OCI-LY3 (cell line): ENCODE measurements around the gene OR10AD1.

Experiments
- H2AFZ ChIP-seq: fragments of 200-600, 300-600 bp; shearing (Covaris generic); 2 replicates; pipeline ENCODE4 v1.6.0; 2014; ENCODE audit warnings: antibody characterized with exemption, low read depth, low read length
- H3K27ac ChIP-seq: fragments of 200-600, 300-600 bp; sonication (generic); 2 replicates; pipeline ENCODE4 v1.5.1; 2014; ENCODE audit warnings: mild to moderate bottlenecking, low read length, moderate library complexity, mixed read lengths
- H3K27me3 ChIP-seq: fragments of 200-600, 300-600 bp; sonication (generic); 2 replicates; pipeline ENCODE4 v1.6.1; 2014; ENCODE audit warnings: low read depth, low read length, mixed read lengths
- H3K36me3 ChIP-seq: fragments of 200-600, 300-600 bp; sonication (generic); replicated peaks from 2 replicates; pipeline ENCODE3; 2014; ENCODE audit warnings: low read depth, low read length, mixed read lengths
- H3K4me1 ChIP-seq: fragments of 300-600, 200-600 bp; sonication (generic); 2 replicates; pipeline ENCODE4 v1.6.1; 2014; ENCODE audit warnings: low read length, mixed read lengths
- H3K4me2 ChIP-seq: fragments of 200-600, 300-600 bp; sonication (generic); 2 replicates; pipeline ENCODE4 v1.6.1; 2014; ENCODE audit warnings: low read length, mixed read lengths
- H3K4me3 ChIP-seq: fragments of 300-600, 200-600 bp; sonication (generic); 2 replicates; pipeline ENCODE4 v1.5.1; 2014; ENCODE audit warnings: antibody characterized with exemption, mild to moderate bottlenecking, low read length, moderate library complexity
- H3K79me2 ChIP-seq: fragments of 300-600, 200-600 bp; shearing (Covaris generic); 2 replicates; pipeline ENCODE4 v1.6.1; 2014; ENCODE audit warnings: mild to moderate bottlenecking, low read length, mixed read lengths
- H3K9ac ChIP-seq: fragments of 300-600, 200-600 bp; shearing (Covaris generic); 2 replicates; pipeline ENCODE4 v1.6.0; 2014; ENCODE audit warnings: mild to moderate bottlenecking, low read length, moderate library complexity
- H3K9me3 ChIP-seq: fragments of 200-600, 300-600 bp; shearing (Covaris generic); 2 replicates; pipeline ENCODE4 v1.6.1; 2014; ENCODE audit warnings: low read length, mixed read lengths; ENCODE audit not compliant: insufficient read depth
- H4K20me1 ChIP-seq: fragments of 200-600, 300-600 bp; sonication (generic); 2 replicates; pipeline ENCODE4 v1.6.1; 2016; ENCODE audit warnings: low read length, mixed read lengths; ENCODE audit not compliant: insufficient read depth
- EZH2phosphoT487 ChIP-seq: fragments of 200-600 bp; shearing (Covaris generic); IDR thresholded peaks from 2 replicates; pipeline ENCODE4 v1.6.1; 2018; ENCODE audit warnings: antibody characterized with exemption, mixed run types, low read depth
- TF ChIP-seq, protein P1 (sequence below): fragments of 200-600, 300-600 bp; sonication (generic); IDR thresholded peaks from 2 replicates; pipeline ENCODE4 v1.5.1; 2014; ENCODE audit warnings: antibody characterized with exemption, low read length, low read depth

Gene OR10AD1

DNA sequence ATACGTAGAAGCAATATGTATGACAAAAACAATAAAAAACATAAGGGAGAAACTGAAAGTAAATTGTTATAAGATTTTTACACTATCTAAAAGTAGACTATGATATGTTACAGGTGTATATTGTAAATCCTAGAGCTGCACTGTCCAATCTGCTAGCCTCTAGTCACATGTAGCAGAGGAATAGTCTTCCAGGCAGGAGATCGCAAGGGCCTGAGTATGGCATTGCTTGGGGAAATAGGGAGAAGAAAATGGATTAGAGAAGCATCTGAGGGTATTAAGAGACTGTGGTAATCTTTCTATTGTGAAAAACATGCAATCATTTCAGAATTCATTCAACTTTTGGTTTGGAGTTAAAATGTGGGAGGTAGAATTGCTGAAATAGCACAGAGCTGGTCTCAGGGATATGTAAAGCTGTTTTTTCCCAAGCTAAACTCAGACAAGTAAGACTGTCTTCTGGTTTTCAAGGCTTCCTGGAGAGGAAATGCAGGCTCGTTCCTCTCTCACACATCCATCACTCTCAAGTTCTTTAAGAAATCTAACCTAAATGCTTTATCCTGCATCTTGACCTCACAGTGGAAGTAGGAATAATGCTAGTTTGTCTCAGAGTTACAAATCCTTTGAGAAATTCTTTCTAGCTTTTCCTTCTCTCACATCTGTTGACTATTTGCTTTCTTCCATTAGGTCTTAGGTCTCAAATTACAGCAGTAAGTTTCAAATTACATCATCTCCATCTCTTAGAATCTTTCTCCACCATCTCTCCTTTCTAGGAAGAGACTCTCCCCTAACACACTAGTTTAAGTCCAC, 27.3 kb downstream of the OR10AD1 start:
- Histone ChIP-seq H3K9me3 (no peaks in the 10 kb centered on the region), H2AFZ (no peak overlapping the region), H3K79me2 (no peaks in the 10 kb centered on the region), H4K20me1 (no peaks in the 10 kb centered on the region), H3K4me1 (no peaks in the 10 kb centered on the region), H3K27ac (no peak overlapping the region), H3K36me3 (no peaks in the 10 kb centered on the region), H3K9ac (no peak overlapping the region), H3K4me2 (no peak overlapping the region), H3K4me3 (no peak overlapping the region), H3K27me3 (0 out of 2 replicates have a peak, but pooled peaks cover 20% of the 10 kb centered on the region)
- TF ChIP-seq, protein P1, sequence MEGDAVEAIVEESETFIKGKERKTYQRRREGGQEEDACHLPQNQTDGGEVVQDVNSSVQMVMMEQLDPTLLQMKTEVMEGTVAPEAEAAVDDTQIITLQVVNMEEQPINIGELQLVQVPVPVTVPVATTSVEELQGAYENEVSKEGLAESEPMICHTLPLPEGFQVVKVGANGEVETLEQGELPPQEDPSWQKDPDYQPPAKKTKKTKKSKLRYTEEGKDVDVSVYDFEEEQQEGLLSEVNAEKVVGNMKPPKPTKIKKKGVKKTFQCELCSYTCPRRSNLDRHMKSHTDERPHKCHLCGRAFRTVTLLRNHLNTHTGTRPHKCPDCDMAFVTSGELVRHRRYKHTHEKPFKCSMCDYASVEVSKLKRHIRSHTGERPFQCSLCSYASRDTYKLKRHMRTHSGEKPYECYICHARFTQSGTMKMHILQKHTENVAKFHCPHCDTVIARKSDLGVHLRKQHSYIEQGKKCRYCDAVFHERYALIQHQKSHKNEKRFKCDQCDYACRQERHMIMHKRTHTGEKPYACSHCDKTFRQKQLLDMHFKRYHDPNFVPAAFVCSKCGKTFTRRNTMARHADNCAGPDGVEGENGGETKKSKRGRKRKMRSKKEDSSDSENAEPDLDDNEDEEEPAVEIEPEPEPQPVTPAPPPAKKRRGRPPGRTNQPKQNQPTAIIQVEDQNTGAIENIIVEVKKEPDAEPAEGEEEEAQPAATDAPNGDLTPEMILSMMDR = no peak
- TF ChIP-seq EZH2phosphoT487 = no peak

DNA sequence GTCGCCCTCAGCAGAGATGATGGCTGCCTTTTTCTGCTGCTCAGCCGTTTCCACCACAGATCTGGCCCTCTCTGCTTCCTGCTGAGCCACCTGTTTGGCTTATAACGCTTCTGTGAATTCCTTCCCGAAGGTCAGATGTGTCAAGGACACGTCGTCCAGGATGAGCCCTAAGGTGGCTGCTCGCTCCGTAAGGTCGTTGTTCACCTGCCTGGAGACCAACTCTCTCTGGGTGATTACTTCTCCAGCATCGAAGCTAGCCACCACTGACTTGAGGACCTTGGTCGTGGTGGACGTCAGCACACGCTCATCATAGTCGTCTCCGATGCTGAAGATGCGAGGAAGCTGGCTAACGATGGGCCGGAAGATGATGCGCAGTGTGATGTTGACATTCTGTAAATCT, 34.1 kb downstream of the OR10AD1 start:
- Histone ChIP-seq H3K79me2 (no peaks in the 10 kb centered on the region), H3K9ac (no peak overlapping the region), H3K4me1 (no peaks in the 10 kb centered on the region), H2AFZ (no peak overlapping the region), H4K20me1 (no peaks in the 10 kb centered on the region), H3K27ac (no peak overlapping the region), H3K9me3 (no peaks in the 10 kb centered on the region), H3K4me2 (no peak overlapping the region), H3K36me3 (no peaks in the 10 kb centered on the region), H3K4me3 (no peak overlapping the region), H3K27me3 (no peaks in the 10 kb centered on the region)
- TF ChIP-seq, protein P1 = no peak
- no peak for TF ChIP-seq EZH2phosphoT487

DNA sequence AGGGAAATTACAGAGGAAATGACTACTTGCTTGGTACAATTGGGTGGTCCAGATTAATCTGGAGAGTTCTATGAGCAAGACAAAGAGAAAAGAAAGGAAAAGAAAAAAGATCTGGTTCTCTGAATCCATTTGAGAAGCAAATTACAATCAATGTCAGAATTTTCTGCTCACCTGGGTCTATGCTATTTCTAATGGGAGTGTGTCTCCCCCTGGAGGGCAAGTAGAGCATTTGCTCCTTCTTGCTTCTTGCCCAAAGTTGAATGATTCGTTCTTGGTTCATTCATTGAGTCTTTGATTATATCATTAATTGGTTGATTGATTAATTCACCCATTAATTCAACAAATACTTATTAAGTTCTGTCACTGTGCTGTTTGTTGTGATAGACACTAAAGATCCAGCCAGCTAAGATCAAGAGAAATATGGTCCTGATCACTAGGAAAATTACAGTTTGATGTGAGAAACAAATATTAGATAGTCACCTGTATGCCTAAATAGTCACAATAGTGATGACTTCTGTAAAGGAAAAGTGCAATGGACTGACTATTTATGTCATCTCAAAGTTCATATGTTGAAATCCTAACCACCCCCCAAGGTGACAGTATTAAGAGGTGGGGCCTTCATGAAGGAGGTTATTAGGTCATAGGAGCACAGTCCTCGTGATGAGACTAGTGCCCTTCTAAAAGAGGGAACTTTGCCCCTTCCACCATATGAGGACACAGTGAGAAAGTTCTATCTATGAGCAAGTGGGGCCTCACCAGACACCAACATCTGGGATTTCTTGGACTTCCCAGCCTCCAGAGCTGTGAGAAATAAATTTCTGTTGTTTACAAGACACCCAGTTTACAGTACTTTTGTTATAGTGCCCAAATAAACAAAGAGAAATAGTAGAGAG, 37.8 kb downstream of the OR10AD1 start:
- no peaks in the 10 kb centered on the region for H3K36me3 ChIP-seq
- no peak overlapping the region for H3K27ac ChIP-seq
- no peaks in the 10 kb centered on the region for H3K79me2 ChIP-seq
- TF ChIP-seq EZH2phosphoT487 = no peak
- TF ChIP-seq, protein P1 = peak; percentile 94
- no peaks in the 10 kb centered on the region for H3K4me1 ChIP-seq
- H3K9ac ChIP-seq = no peak overlapping the region
- no peaks in the 10 kb centered on the region for H3K27me3 ChIP-seq
- H3K4me2 ChIP-seq = no peak overlapping the region
- no peaks in the 10 kb centered on the region for H4K20me1 ChIP-seq
- H2AFZ ChIP-seq = no peak overlapping the region
- H3K9me3 ChIP-seq = no peaks in the 10 kb centered on the region
- H3K4me3 ChIP-seq = no peak overlapping the region

DNA sequence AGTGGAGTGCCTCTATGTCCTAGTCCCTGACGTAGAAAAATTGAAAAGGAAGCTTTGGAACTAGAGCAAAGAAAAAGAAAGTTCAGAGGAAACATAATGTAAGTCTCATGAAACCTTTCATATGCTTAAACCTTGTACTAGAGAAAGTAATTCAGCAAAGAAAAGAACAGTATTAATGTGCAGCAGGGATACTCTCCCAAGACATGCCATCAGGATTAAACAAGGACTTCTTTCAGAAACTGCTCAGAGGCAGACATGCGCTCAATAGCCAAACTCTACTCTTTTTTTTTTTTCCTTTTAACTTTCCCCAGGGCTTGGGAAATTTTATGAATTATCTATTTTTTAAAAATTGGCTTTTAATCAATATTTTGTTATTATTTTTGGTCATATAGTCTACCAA, 38.6 kb downstream of the OR10AD1 start:
- Histone ChIP-seq H4K20me1 (no peaks in the 10 kb centered on the region), H3K4me2 (no peak overlapping the region), H3K27me3 (no peaks in the 10 kb centered on the region), H2AFZ (no peak overlapping the region), H3K9ac (no peak overlapping the region), H3K9me3 (no peaks in the 10 kb centered on the region), H3K4me3 (no peak overlapping the region), H3K36me3 (no peaks in the 10 kb centered on the region), H3K79me2 (no peaks in the 10 kb centered on the region), H3K4me1 (no peaks in the 10 kb centered on the region), H3K27ac (no peak overlapping the region)
- no peak for TF ChIP-seq EZH2phosphoT487
- TF ChIP-seq, protein P1 = no peak
